HG02981 (cell line): Measurements from ENCODE around the gene UBR3.

Experiments used
- ATAC-seq: cut with Tn5 transposase; IDR thresholded peaks from one replicate; pipeline ENCODE4 v1.9.1; 2021; ENCODE audit warnings: mild to moderate bottlenecking, moderate library complexity; ENCODE audit not compliant: unreplicated experiment

The UBR3 gene

DNA sequence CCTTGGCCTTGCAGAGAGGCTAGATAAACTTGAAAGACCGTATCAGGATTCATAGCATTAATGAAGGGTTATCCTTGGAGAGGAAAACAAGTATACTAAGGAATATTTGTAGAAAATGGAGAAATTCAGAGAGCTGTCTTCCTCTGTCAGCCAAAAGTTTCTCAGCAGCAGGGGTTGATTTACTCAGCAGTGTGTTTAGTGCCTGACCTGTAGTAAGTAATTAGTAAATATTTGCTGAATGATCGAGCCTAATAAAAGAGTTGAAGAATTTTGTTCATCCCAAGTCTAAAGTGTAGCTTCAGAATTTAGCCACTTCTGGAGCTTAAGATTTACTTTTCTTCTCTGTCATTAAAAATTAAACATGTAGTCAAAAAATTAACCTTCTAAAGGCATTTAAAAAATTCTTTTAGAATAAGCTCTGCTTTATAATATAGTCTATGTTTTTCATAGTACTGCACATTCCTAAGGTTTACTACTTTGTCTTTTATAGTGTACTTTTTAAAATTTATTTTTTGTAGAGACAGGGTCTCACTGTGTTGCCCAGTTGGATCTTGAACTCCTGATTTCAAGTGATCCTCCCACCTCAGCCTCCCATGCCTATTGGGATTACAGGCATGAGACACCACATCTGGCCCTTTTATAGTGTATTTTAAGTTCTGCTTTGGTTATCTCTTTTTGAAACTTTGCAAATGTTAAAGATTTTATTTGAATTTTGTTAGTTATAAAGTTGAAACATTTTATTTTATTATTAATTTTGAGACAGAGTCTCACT, 212.3 kb downstream of the UBR3 start:
- no peak for ATAC-seq

DNA sequence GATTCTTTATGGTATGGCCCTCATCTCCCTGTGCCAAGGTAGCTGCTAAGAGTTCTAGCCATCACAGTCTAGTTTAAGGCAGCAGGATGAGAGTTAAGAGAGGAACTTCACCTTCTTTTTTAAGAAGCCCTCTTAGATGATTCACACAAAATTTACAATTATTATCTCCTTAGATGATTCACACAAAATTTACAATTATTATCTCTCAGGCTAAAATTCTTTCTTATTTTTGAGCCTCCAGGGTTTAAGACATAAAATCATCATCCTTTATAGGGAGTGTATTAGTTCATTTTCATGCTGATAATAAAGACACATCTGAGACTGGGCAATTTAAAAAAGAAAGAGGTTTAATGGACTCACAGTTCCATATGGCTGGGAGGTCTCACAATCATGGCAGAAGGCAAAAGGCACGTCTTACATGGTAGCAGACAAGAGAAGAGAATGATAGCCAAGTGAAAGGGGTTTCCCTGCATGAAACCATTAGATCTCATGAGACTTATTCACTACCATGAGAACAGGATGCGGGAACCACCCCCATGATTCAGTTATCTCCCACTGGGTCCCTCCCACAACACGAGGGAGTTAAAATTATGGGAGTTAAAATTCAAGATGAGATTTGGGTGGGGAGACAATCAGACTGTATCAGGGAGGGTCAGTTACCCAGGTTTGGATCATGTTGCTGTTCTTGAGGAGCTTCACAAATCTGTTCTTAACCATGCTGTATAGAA, 217.7 kb downstream of the UBR3 start:
- no peak for ATAC-seq

DNA sequence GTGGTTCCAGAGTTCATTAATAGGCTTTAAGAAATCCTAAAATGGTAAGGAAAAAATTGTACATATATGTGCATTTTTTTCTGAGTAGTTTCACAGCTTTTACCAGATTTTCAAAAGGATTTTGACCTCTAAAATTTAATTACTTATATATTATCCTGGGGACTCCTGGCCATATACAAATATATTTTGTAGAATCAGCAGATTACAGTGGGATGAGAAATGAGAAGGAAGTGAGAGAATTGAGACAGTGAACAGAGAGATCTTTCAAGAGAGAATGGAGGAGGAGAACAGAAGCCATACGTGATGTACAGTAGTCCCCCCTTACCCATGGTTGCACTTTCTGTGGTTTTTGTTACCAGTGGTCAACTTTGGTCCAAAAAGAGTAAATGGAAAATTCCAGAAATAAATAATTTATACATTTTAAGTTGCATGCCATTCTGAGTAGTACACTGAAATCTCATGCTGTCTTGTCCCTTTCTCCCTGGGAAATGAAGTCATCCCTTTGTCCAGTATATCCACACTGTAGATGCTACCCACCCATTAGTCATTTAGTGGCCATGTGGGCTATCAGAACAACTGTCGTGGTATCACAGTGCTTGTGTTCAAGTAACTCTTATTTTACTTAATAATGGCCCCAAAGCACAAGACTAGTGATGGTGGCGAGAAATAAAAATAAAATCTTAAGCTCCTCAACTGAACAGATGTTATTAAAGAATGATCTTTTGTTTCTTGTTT, 220.2 kb downstream of the UBR3 start:
- ATAC-seq = no peak

DNA sequence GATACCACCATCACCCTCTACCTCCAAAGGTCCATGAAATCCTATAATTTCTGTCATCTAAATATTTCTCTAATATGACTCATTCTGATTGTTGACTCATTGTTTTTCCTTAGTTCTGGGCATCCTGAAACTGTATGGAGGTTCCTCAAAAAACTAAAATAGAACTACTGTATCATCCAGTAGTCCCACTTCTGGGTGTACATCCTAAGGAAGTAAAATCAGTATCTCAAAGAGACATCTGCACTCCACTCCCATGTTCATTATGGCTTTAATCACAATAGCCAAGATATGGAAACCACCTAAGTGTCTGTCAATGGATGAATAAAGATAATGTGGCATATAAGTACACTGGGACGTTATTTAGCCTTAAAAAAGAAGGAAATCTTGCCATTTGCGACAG, 224.9 kb downstream of the UBR3 start:
- no peak for ATAC-seq

DNA sequence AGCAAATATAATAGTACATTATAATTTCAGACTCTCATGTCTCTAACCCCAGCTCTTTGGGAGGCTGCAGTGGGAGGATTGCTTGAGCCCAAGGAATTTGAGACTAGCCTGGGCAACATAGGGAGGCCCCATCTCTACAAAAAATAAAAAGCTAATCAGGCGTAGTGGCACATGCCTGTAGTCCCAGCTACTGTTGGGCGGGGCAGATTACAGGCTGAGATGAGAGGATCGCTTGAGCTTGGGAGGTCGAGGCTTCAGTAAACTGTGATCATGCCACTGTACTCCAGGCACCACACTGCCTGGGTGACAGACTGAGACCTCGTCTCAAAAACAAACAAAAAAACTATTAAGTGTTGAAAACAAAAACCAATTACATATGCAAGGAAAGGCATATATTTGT, 227.7 kb downstream of the UBR3 start:
- ATAC-seq = no peak

DNA sequence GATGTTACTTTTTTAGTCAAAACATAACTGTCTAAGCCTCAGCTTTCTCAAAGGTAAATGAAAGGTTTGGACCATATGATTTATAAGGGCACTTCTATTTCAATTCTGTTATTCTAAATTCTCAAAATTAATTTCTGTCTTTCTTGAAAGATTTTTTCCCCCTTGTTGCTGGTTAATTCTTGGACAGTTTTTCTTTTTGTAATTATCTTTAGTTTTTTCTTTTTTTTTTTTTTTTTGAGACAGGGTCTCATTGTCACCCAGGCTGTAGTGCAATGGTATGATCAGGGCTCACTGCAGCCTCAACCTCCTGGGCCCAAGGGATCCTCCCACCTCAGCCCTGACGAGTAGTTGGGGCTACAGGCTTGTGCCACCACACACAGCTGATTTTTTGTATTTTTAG, 229.6 kb downstream of the UBR3 start:
- ATAC-seq = no peak

DNA sequence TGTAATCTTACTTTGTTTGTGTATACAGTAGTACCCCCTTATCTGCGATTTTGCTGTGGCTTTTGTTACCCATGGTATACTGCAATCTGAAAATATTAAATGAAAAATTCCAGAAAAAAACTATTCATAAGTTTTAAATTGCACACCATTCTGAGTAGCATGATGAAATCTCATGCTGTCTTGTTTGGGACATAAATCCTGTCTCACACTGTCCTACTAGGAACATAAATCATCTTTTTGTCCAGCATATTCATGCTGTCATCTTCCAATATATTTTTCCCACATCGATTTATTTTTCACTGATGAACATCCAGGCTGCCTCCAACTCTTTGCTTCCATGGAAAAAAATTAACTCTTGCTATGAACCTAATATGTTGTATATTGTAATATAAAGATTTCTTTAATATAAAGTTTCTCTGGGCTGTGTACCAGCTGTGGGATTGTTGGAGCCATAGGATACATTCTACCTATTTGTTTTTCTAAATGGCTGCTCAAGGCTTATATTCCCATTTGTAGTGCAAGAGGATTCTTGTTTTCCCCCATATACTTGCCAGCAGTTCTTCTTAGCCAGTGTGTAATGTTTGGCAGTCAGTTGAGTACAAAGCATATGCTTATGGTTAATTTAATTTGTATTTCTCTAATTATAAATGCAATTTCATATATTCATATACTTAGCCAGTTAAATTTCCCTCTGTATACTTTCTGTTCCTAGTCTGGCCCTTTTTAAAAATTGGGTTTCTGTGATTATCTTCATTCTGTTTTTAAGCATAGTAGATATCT, 236.4 kb downstream of the UBR3 start:
- ATAC-seq = no peak

DNA sequence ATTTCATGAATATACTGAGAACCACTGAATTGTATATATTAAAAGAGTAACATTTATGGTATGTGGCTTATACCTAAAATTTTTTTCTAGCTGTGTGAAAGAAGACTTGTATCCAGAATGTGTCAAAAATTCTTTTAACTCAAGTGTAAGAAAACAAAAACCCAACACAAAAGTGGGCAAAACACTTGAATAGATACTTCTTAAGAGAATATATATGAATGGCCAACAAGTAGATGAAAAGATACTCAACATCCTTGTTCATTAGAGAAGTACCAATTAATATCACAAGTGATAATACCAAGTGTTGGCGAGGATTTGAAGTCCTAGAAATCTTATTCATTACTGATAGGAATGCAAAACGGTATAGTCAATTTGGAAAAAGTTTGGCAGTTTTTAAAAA, 243.5 kb downstream of the UBR3 start:
- ATAC-seq = no peak

DNA sequence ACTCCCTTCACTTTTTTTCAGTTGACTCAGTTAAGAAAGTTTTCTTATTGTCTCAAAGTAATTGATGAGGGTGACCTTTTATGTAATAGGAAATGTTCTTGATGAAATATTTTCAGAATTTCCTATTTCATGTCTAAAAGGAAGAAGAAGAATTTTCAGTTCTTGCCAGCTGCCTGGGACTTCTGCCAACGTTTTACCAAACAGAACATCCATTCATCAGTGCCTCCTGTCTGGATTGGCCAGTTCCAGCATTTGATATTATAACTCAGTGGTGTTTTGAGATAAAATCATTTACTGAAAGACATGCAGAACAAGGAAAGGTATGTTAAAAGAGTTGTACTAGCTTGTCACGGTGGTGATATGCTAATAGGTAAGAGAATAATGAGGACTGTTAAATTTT, 246.0 kb downstream of the UBR3 start:
- ATAC-seq = no peak

DNA sequence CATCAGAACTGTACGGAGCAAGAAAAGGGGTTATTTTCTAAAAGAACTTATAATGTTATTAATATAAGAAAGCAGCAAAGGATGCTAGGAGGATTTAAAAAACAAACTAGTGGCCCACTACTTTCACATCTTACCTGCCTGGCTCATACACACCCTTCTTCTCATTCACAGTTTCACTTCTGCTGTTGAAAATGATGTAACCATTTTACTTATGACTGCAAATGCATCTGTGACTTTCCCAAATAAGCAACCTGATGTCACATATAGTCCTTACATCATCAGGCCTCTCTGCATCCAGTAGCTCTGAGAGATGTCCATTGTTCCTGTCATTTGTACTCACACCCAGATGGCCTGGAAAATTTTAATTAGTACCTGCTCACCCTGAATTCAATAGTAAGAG, 248.9 kb downstream of the UBR3 start:
- ATAC-seq = no peak

DNA sequence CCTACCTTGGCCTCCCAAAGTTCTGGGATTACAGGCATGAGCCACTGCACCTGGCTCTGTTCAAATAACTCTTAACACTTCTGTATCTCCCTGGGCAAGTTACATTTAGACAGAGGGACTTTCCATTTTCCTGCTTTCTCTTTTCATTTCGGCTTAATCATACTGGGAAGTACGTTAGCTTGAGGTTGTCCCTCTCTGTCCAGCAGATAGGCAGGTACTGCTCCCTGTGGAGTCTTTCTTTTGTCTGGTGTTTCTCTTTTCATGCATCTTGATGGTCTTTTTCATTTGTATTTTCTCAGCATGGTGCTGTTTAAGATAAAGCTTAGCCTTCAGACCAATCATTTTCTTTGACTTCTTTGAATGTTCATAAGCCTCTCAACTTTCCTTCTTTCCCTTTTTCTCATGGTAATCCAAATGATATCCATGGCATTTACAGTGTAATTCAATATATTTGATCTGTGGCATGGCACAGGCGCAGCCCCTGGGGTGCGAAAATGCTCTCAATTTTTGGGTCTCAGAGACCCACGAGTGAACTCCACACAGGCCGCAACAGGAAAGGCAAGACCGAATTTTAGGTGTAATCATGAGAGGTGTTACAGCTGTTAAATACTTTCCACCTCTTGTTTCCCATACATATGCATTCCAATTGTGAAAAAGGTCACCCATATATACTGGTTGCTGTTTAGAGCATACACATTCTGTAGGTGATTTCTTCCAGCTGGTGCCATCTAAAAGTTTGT, 250.7 kb downstream of the UBR3 start:
- no peak for ATAC-seq

DNA sequence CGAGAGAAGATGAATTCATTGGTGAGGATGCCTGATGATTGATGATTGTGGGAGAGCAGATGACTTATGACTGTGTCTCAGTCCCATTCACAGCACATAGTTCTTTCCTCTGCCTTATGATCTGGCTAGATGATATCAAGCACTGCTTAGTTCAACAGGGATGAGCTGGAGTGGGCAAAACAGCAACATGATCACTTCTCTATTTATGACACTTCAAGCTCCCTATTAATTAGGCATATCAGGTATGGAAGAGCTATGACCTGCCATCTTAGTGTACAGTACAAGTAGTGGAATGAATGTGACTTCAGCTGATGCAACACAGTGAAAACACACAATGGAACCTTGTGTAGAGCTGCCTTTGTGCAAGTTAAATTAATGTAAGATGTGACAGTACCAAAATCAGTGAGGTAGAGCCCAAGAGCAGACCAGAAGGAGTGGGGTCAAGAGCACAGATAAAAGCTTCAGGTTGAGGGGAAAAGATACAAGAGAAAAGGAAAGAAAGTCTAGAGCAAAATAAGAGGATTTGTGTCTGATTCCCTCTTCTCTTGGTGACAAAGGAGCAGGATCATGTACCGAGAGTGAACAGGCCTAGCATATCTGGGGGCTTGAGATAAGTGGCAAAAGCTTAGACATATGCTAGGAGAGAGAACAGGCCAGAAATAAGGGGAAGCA, 257.7 kb downstream of the UBR3 start:
- ATAC-seq = no peak

DNA sequence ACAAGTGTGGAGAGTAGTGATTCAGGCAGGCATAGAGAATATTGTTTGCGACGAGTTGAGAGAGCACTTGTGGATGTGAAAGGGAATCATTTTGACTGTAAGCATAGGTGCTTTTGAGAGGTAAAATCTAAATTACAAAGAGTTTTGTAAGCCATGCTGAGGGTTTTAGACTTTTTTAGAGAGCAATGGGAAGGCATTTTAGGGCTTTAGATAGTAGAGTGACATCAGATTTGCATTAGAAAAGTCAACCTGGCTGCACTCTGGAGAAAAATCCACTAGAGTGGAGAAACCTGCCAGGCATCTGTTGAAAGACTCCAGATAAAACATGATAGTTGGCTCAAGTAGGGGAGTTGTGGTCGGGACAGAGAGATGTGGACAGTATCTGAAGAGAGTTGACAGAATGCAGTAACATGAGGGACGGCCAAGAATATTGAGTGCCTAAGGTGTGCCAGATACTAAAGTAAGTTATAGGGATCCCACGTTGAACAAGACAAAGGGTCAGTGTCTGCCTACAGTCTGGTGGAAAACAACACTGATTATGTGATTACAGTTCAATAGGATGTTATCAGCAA, 258.9 kb downstream of the UBR3 start:
- no peak for ATAC-seq

DNA sequence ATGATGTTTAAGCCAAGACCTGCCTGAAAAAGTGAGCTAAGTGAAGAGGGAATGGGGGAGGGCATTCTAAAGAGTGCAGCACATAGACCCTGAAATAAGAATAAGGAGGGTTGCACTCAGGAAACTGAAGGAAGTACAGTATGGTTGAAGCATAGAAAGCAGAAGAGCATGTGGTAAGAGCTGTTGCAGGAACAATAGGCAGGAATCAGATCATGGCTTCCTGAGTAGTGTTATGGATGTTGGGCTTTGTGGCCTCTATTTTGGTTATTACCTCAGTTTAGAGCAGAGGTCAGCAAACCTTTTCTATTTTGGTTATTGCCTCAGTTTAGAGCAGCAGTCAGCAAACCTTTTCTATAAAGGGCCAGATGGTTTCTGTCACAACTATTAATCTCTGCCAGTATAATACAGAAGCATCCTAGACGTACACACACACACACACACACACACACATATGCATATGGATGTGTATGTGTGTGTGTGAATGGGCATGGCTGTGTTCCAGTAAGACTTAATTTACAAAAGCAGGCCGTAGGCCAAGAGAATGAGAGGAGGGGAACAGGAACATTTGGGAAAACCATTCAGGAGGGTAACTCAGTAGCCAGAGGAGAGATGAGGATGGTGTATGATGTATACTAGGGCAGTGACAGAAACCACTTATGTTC, 259.6 kb downstream of the UBR3 start:
- ATAC-seq = no peak

DNA sequence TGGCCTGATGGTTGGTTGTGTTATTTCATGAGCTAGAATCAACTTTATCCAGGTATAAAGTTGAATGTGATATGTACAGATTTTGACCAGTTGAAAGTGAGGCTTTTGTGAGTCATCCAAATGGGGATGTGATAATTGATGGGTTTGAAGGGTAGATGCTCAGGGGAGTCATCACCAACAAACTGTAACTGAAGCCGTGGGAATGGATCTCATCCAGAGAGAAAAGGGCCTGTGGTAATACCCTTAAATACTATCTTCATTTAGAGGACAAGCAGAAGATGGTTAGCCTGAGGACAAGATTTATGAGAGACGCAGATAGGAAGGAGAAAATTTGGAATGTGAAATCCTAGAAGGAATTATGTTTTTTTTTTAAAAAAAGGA, 260.1 kb downstream of the UBR3 start:
- ATAC-seq = no peak

DNA sequence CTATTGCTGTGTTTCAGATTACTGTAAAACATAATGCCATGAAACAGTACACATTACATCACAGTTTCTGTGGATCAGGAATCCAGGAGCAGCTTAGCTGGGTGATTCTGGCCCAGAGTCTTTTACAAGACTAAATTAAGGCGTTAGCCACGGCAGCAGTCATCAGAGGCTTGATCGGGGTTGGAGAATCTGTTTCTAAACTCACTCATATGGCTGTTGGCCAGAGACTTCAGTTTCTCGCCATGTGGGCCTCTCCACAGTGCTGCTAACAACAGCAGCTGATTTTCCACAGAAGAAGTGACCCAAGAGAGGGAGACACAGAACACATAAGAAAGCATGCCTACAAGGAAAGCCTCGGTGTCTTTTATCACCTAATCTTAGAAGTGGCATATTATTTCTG, 261.5 kb downstream of the UBR3 start:
- ATAC-seq = no peak

DNA sequence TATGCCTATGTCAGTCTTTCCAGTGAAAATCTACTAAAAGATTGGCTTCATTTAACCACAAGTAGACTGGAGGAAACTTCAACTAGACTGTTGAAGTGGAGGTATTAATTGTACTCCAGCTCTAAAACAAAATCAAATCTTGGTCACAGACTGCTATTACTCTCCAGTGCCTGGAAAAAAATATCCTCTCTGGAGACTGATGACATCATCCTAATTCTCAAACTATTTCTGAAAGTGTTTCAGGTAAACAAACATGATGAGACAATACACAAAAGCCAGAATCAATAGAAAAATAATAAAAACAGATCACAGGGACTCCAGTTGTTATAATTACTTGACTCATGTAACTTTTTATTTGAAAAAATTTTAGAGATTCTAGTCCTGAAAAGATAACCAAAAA, 263.0 kb downstream of the UBR3 start:
- no peak for ATAC-seq

DNA sequence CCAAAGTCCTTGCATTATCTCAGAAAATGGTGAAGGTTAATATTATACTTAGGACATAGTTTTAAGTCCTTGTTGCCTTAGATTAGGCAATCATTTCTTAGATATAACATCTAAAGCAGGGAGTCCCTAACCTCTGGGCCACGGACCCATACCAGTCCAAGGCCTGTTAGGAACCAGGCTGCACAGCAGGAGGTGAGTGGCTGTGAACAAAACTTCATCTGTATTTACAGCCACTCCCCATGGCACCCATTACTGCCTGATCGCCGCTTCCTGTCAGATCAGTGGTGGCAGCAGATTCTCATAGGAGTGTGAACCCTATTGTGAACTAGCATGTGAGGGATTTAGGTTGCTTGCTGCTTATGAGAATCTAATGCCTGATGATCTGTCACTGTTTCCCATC, 264.2 kb downstream of the UBR3 start:
- no peak for ATAC-seq

DNA sequence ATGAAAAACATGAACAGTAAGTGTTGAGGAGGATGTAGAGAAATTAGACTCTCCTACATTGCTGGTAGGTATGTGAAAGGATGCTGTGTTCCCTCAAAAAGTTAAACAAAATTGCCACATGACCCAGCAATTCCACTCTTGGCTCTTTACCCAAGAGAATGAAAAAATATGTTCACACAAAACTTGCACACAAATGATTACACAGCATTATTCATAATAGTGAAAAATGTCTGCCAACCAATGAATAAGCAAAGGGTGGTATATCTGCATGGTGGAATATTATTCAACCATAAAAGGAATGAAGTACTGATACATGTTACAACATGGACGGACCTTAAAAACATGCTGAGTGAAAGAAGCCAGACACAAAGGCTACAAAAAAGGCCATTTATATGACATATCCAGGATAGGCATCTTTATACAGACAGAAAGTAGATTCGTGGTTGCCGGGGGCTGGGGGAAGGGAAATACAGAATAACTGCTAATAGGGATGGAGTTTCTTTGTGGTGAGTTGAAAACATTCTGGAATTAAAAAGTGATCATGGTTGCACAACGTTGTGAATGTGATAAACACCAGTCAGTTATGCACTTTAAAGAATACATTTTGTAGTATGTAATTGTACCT, 265.3 kb downstream of the UBR3 start:
- no peak for ATAC-seq
